Measurements from ENCODE around the gene NACA2.
"Not testable (repeated sequence)": the region's sequence is repeated elsewhere in the genome, so short reads cannot be mapped to it uniquely, and the experiment has no call there.

Gene NACA2

DNA sequence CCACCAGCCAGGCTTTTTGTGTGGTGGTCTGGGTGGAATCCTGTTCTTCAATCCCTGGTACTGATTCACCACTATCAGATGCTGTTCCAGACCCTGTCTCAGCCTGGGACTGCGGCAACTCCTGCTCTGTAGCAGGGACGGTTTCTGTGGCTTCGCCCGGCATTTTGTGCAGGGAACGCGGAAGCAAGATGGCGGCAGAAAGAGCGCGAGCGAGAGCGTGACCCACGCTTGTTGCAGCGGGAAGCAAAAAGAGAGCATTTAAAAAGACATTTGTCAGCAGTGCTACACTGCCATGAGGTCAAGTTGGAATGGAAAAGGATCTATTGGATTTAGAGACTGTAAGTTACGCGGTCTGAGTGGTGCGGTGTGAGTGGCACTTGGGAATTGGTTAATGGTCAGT is at the start of gene NACA2:
Gene NACA2, minus strand, starts transcription at position 202 of the 400 bp plus-strand sequence. Its CDS starts 39 bp downstream, at position 163.
- H3K27me3 Mint-ChIP-seq: peaks cover 18% of the 10 kb centered on the region
- H3K9me3 Mint-ChIP-seq: no peaks in the 10 kb centered on the region
- DNase-seq (no peak), ATAC-seq (no peak)
- H3K4me1 Mint-ChIP-seq: no peaks in the 10 kb centered on the region
- H3K36me3 Mint-ChIP-seq (ENCODE audit: low read depth): no peaks in the 10 kb centered on the region
- no peak within 1 kb of the TSS for H3K27ac Mint-ChIP-seq
- no peak within 1 kb of the TSS for H3K4me3 Mint-ChIP-seq

DNA sequence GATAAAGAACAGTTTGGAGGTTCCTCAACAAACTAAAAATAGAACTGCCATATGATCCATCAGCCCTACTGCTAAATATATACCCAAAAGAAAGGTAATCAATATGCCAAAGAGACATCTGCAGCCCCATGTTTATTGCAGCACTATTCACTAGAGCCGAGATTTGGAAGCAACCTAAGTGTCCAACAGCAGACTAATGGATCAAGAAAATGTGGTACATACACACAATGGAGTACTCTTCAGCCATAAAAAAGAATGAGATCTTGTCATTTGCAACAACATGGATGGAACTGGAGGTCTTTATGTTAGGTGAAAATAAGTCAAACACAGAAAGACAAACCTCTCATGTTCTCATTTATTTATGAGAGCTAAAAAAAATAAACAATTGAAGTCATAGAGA is 48.8 kb upstream of the NACA2 start:
- Mint-ChIP-seq H3K36me3 (ENCODE audit: low read depth) (no peaks in the 10 kb centered on the region), H3K27ac (no peak overlapping the region), H3K4me1 (no peaks in the 10 kb centered on the region), H3K27me3 (peaks cover 30% of the 10 kb centered on the region), H3K9me3 (no peaks in the 10 kb centered on the region), H3K4me3 (no peak overlapping the region)
- ATAC-seq: no peak
- DNase-seq: no peak

DNA sequence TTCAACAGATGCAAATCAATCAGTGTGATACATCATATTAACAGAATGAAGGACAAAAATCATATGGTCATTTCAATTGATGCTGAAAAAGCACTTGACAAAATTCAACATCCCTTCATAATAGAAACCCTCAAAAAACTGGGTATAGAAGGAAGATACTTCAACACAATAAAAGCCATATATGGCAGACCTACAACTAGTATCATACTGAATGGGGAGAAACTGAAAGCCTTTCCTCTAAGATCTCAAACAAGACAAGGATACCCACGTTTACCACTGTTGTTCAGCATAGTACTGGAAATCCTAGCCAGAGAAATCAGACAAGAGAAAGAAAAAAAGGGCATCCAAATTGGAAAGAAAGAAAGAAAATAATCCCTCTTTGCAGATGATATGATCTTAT is 47.1 kb upstream of the NACA2 start:
- ATAC-seq: no peak
- peaks cover 39% of the 10 kb centered on the region for H3K27me3 Mint-ChIP-seq
- DNase-seq: no peak
- no peaks in the 10 kb centered on the region for H3K4me1 Mint-ChIP-seq
- no peaks in the 10 kb centered on the region for H3K9me3 Mint-ChIP-seq
- no peak overlapping the region for H3K27ac Mint-ChIP-seq
- no peak overlapping the region for H3K4me3 Mint-ChIP-seq
- H3K36me3 Mint-ChIP-seq (ENCODE audit: low read depth): no peaks in the 10 kb centered on the region

DNA sequence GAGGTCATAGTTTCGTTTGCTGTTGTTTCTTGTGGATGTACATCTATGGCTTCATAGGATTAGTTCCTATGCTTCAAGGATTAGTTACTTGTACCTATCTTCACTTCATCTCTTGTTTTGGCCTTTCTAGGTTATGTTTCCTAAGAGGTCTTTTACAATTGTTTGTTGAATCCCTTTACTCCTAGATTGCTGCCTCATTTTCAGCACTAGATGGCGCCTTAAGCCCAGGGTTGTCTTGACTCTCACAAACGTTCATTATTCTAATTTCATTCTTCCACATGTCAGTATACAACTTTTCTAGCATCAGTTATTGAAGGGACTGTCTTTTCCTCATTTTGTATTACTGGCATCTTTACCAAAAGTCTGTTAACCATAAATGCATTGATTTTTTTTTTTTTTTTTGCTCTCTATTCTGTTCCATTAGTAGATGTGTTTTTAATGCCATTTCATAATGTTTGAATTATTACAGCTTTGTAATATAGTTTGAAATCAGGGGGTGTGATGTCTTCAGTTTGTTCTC is 45.0 kb upstream of the NACA2 start:
- Mint-ChIP-seq H3K9me3 (no peaks in the 10 kb centered on the region), H3K4me3 (no peak overlapping the region), H3K27ac (no peak overlapping the region), H3K4me1 (no peaks in the 10 kb centered on the region), H3K36me3 (ENCODE audit: low read depth) (no peaks in the 10 kb centered on the region), H3K27me3 (peaks cover 51% of the 10 kb centered on the region)
- DNase-seq: peak; percentile 47
- no peak for ATAC-seq

DNA sequence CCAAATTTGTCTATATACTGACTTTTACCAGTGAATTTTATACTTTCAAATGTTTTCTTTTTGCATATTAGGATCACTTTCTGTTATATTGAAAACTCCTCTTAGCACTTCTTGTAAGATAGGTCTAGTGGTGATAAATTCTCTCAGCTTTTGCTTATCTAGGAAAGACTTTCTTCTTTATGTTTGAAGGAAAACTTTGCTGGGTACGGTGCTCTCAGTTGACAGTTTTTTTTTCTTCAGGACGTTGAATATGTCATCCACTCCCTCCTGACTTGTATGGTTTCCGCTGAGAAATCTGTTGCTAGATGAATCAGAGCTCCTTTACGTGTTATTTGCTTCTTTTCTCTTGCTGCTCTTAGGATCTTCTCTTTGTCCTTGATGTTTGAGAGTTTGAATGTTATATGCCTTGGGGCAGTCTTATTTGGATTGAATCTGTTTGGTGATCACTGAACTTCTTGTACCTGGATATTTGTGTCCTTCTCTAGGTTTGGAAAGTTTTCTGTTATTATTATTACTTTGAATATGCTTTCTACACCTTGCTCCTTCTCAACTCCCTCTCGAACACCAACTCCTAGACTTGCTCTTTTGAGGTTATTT is 44.0 kb upstream of the NACA2 start:
- DNase-seq: no peak
- no peak for ATAC-seq
- Mint-ChIP-seq H3K27ac (no peak overlapping the region), H3K4me3 (no peak overlapping the region), H3K9me3 (no peaks in the 10 kb centered on the region), H3K4me1 (no peaks in the 10 kb centered on the region), H3K36me3 (ENCODE audit: low read depth) (no peaks in the 10 kb centered on the region), H3K27me3 (peaks cover 51% of the 10 kb centered on the region)

DNA sequence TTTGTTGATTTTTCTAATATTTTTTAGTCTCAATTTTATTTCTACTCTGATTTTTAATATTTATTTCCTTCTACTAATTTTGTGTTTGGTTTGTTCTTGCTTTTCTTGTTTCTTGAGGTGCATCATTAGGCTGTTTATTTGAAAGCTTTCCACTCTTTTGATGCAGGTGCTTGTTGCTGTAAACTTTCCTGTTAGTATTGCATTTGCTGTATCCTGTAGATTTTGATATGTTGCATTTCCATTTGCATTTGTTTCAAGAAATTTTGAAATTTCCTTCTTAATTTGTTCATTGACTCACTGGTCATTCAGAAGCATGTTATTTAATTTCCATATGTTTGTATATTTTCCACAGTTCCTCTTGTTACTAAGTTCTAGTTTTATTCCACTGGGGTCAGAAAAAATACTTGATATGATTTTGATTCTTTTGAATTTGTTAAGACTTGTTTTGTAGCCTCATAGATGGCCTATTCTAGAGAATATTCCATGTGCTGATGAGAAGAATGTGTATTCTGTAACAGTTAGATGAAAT is 43.1 kb upstream of the NACA2 start:
- DNase-seq (no peak), ATAC-seq (no peak)
- no peaks in the 10 kb centered on the region for H3K9me3 Mint-ChIP-seq

DNA sequence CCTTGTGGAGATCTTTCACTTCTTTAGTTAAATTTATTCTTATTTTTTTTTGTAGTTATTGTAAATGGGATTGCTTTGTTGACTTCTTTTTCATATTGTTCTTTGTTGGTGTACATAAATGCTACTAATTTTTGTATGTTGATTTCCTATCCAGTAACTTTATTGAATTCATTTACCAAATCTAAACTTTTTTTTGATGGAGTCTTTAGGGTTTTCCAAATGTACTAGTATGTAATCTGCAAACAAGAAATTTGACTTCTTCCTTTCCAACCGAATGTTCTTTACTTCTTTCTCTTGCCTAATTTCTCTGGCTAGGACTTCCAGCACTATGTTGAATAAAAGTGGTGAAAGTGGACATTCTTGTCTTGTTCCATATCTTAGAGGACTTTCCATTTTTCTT is 41.8 kb upstream of the NACA2 start:
- Mint-ChIP-seq H3K36me3 (ENCODE audit: low read depth) (no peaks in the 10 kb centered on the region), H3K27ac (no peak overlapping the region), H3K4me3 (no peak overlapping the region), H3K27me3 (peaks cover 48% of the 10 kb centered on the region), H3K4me1 (no peaks in the 10 kb centered on the region), H3K9me3 (no peaks in the 10 kb centered on the region)
- DNase-seq (no peak), ATAC-seq (no peak)

More for the DNA sequence above, 43.1 kb upstream of the NACA2 start:
- no peaks in the 10 kb centered on the region for H3K36me3 Mint-ChIP-seq (ENCODE audit: low read depth)
- H3K27me3 Mint-ChIP-seq: peaks cover 51% of the 10 kb centered on the region
- no peaks in the 10 kb centered on the region for H3K4me1 Mint-ChIP-seq
- no peak overlapping the region for H3K4me3 Mint-ChIP-seq
- H3K27ac Mint-ChIP-seq: no peak overlapping the region

DNA sequence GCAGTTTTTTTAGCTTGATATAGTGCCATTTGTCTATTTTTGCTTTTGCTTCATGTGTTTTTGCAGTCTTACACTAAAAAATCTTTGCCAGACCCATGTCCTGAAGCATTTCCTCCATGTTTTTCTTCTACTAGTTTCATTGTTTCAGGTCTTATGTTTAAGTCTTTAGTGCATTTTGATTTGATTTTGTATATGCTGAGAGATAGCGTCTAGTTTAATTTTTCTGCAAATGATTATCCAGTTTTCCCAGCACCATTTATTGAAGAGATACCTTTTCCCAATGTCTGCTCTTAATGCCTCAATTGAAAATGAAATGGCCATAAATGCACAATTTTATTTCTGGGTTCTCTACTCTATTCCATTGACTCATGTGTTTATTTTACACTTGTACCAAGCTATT is 40.8 kb upstream of the NACA2 start:
- no peak overlapping the region for H3K27ac Mint-ChIP-seq
- H3K27me3 Mint-ChIP-seq: peaks cover 52% of the 10 kb centered on the region
- no peaks in the 10 kb centered on the region for H3K4me1 Mint-ChIP-seq
- H3K36me3 Mint-ChIP-seq (ENCODE audit: low read depth): no peaks in the 10 kb centered on the region
- H3K4me3 Mint-ChIP-seq: no peak overlapping the region
- no peak for DNase-seq
- H3K9me3 Mint-ChIP-seq: no peaks in the 10 kb centered on the region
- no peak for ATAC-seq

DNA sequence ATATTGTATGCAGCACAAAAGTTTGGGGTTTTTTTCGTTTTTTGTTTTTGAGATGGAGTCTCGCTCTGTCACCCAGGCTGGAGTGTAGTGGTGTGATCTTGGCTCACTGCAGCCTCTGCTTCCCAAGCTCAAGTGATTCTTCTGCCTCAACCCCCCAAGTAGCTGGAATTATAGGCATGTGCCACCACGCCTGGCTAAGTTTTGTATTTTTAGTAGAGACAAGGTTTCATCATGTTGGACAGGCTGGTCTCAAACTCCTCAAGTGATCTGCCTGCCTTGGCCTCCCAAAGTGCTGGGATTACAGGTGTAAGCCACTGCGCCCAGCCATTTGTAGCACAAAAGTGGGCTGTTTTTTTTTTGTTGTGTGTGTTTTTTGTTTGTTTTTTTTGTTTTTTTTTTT is 37.1 kb upstream of the NACA2 start:
- H3K9me3 Mint-ChIP-seq; H3K4me3 Mint-ChIP-seq; DNase-seq; H3K36me3 Mint-ChIP-seq (ENCODE audit: low read depth); H3K27ac Mint-ChIP-seq; H3K4me1 Mint-ChIP-seq; ATAC-seq: not testable (repeated sequence)
- peaks cover 32% of the 10 kb centered on the region for H3K27me3 Mint-ChIP-seq

DNA sequence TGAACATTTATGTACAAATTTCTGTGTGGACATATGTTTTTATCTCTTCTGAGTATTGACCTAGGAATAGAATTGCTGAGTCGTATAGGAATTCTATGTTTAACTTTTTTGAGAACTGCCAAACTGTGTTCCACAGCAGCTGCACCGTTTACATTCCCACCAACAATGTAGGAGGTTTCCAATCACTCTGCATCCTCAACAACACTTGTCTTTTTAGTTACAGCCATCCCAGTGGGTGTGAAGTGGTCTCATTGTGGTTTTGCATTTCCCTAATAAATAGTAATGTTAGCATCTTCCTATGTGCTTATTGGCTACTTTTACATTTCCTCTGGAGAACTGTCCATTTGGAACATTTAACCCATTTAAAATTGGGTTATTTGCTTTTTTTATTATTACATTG is 36.6 kb upstream of the NACA2 start:
- Mint-ChIP-seq H3K4me3 (no peak overlapping the region), H3K4me1 (no peaks in the 10 kb centered on the region), H3K36me3 (ENCODE audit: low read depth) (no peaks in the 10 kb centered on the region), H3K27ac (no peak overlapping the region), H3K9me3 (no peaks in the 10 kb centered on the region), H3K27me3 (peaks cover 28% of the 10 kb centered on the region)
- DNase-seq (no peak), ATAC-seq (no peak)

DNA sequence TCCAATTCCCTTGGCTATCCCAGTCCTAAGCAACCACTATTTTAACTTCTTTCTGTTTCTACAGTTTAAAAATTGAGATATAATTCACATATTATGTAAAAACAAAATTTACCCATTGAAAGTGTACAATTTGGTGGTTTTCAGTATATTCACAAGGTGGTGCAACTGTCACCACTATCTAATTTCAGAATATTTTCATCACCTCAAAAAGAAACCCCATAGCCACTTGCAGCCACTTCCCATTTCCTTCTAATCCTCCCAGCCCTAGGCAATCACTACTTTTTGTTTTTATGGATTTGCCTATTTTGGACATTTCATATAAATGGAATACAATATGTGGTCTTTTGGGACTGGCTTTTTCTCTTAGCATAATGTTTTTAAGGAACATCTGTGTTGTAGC is 36.1 kb upstream of the NACA2 start:
- H3K4me3 Mint-ChIP-seq: no peak overlapping the region
- DNase-seq (no peak), ATAC-seq (no peak)
- H3K36me3 Mint-ChIP-seq (ENCODE audit: low read depth): no peaks in the 10 kb centered on the region
- no peaks in the 10 kb centered on the region for H3K4me1 Mint-ChIP-seq
- H3K27ac Mint-ChIP-seq: no peak overlapping the region
- H3K27me3 Mint-ChIP-seq: peaks cover 25% of the 10 kb centered on the region
- no peaks in the 10 kb centered on the region for H3K9me3 Mint-ChIP-seq

DNA sequence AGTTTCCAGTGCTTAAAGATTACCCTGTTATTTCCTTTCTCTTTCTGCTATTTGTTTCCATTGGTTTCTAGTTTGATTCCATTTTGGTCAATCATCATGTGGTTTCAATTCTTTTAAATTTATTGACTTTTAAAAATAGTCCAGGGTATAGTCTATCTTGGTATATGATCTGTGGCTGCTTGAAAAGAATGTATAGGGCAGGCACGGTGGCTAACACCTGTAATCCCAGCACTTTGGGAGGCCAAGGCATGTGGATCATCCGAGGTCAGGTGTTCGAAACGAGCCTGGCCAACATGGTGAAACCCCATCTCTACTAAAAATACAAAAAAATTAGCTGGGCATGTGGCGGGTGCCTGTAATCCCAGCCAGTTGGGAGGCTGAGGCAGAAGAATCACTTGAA is 34.5 kb upstream of the NACA2 start:
- Mint-ChIP-seq H3K27me3 (peaks cover 16% of the 10 kb centered on the region), H3K27ac (no peak overlapping the region), H3K36me3 (ENCODE audit: low read depth) (no peaks in the 10 kb centered on the region), H3K9me3 (no peaks in the 10 kb centered on the region), H3K4me3 (no peak overlapping the region), H3K4me1 (no peaks in the 10 kb centered on the region)
- DNase-seq (no peak), ATAC-seq (no peak)

DNA sequence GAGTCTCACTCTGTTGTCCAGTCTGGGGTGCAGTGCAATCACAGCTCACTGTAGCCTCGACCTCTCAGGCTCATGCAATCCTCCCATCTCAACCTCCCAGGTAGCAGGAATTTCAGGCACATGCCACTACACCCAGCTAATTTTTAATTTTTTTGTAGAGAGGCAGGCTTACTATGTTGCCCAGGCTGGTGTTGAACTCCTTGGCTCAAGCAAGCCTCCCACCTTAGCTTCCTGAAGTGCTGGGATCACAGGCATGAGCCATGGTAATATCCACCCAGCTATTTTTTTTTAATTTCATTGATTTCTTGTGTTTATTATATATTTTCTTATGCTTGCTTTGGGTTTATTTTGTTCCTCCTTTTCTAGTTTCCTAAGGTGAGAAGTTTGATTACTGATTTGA is 33.9 kb upstream of the NACA2 start:
- no peaks in the 10 kb centered on the region for H3K9me3 Mint-ChIP-seq
- DNase-seq (no peak), ATAC-seq (no peak)
- H3K36me3 Mint-ChIP-seq (ENCODE audit: low read depth): no peaks in the 10 kb centered on the region
- no peak overlapping the region for H3K27ac Mint-ChIP-seq
- no peak overlapping the region for H3K4me3 Mint-ChIP-seq
- no peaks in the 10 kb centered on the region for H3K4me1 Mint-ChIP-seq
- peaks cover 16% of the 10 kb centered on the region for H3K27me3 Mint-ChIP-seq

DNA sequence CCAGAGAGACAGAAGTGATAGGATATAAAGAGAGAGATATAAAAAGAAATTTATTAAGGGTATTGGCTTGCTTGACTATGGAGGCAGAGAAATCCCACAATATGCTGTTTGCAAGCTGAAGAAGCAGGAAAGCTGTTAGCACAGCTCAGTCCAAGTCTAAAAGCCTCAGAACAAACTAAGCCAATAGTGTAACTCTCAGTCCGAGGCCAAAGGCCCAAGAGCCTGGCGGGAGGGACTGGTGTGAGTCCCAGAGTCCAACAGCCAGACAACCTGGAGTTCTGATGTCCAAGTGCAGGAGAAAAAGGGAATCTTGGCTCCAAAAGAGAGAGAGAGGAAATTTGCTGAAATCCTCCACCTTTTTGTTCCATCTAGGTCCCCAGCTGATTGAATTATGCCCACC is 30.3 kb upstream of the NACA2 start:
- no peak overlapping the region for H3K4me3 Mint-ChIP-seq
- DNase-seq: no peak
- H3K9me3 Mint-ChIP-seq: peaks cover 9% of the 10 kb centered on the region
- peaks cover 11% of the 10 kb centered on the region for H3K27me3 Mint-ChIP-seq
- H3K27ac Mint-ChIP-seq: no peak overlapping the region
- H3K4me1 Mint-ChIP-seq: no peaks in the 10 kb centered on the region
- ATAC-seq: no peak
- no peaks in the 10 kb centered on the region for H3K36me3 Mint-ChIP-seq (ENCODE audit: low read depth)

DNA sequence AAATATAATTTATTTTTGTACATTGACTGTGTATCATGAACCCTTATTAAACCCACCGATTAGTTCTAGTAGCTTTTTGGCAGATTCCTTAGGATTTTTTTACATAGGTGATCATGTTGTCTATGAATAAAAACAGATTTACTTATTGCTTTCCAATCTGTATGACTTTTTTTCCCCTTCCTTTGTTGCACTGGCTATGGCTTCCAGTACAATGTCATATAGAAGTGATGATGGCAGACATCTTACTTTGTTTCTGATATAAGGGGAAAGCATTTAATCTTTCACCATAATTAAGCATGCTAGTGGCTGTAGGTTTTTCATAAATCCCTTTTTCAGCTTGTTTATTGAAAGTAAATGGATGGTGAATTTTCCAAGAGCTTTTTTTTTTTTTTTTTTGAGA is 28.9 kb upstream of the NACA2 start:
- H3K4me1 Mint-ChIP-seq: peaks cover 4% of the 10 kb centered on the region
- no peak overlapping the region for H3K4me3 Mint-ChIP-seq
- ATAC-seq: no peak
- H3K27ac Mint-ChIP-seq: no peak overlapping the region
- no peak for DNase-seq
- H3K27me3 Mint-ChIP-seq: peaks cover 17% of the 10 kb centered on the region
- H3K36me3 Mint-ChIP-seq (ENCODE audit: low read depth): no peaks in the 10 kb centered on the region
- H3K9me3 Mint-ChIP-seq: peaks cover 9% of the 10 kb centered on the region

DNA sequence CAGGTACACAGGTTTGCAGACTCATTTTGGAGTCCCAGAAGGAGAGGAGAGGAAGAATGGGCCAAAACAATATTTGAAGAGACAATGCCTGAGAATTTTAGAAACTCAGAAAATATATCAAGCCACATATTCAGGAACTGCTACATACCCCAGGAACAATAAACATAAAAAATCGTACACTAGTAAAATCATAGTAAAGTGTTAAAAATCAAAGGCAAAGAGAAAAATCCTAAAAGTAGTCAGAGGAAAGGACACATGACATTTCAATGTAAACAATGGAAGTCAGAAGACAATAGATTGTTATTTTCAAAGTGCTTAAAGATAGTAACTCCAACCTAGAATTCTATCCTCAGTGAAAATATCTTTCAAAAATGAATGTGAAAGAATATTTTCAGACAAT is 28.5 kb upstream of the NACA2 start:
- H3K27me3 Mint-ChIP-seq: peaks cover 13% of the 10 kb centered on the region
- H3K36me3 Mint-ChIP-seq (ENCODE audit: low read depth): no peaks in the 10 kb centered on the region
- H3K9me3 Mint-ChIP-seq: peaks cover 9% of the 10 kb centered on the region
- DNase-seq (no peak), ATAC-seq (no peak)
- no peak overlapping the region for H3K27ac Mint-ChIP-seq
- H3K4me1 Mint-ChIP-seq: peaks cover 4% of the 10 kb centered on the region
- no peak overlapping the region for H3K4me3 Mint-ChIP-seq

Data from activated naive CD8-positive, alpha-beta T cell treated with anti-CD3 and anti-CD28 coated beads, Interleukin-2, amount 50 U/mL, for 24 hours (primary cell).